Measurements from ENCODE around the gene ACOX2. TPM values are rescaled to one million over a fixed set of nuclear protein-coding genes. Genes with fewer than 3 reads are reported as not detected.
A peak's percentile ranks its signal among the peaks of the same experiment; 100 is the strongest.

The ACOX2 gene
- polyA plus RNA-seq, 3 donors, result 2.4 to 2.5 (median 2.4) TPM

GRCh38 chr3:58482917-58483636 is 53.9 kb downstream of the ACOX2 start:
- Histone ChIP-seq H4K20me1 (ENCODE audit: insufficient read depth, low read length) (no peaks in the 10 kb centered on the region), H3K27me3 (ENCODE audit: control insufficient read depth in 2 of 2, insufficient read depth in 2 of 2, low read length in 2 of 2) (no peaks in the 10 kb centered on the region), H3K36me3 (replicated peaks in 1 of 2; ENCODE audit: control insufficient read depth in 1 of 2, insufficient read depth in 2 of 2, low read length in 2 of 2) (no peaks in the 10 kb centered on the region), H3K4me2 (replicated peaks; ENCODE audit: extremely low read depth, low read length, poor library complexity, severe bottlenecking) (peak overlapping the region; percentile 34), H3K79me2 (ENCODE audit: insufficient read depth, low read length) (peaks cover 70% of the 10 kb centered on the region), H3K9me3 (replicated peaks in 1 of 2; ENCODE audit: control insufficient read depth in 1 of 2, insufficient read depth in 1 of 2, low read length in 2 of 2) (no peaks in the 10 kb centered on the region), H3K9ac (ENCODE audit: insufficient read depth, low read length, poor library complexity, severe bottlenecking) (no peak overlapping the region), H3K4me1 (ENCODE audit: control insufficient read depth in 1 of 2, insufficient read depth in 2 of 2, low read length in 2 of 2) (peaks cover 89 to 98% of the 10 kb centered on the region in 2 donors), H3K27ac (ENCODE audit: low read depth in 1 of 2, low read length in 2 of 2) (peak overlapping the region; percentile 39 to 91), H2AFZ (ENCODE audit: insufficient read depth, low read depth, low read length, poor library complexity, severe bottlenecking) (no peak overlapping the region), H3K4me3 (replicated peaks in 1 of 3; ENCODE audit: low read depth in 2 of 3, low read length in 3 of 3) (peak overlapping the region in 1 of 3 experiments; percentile 4)
- WGBS (ENCODE audit: insufficient coverage), result 46% methylated on average over 2 of the region's 8 CpGs
- Mint-ChIP-seq H3K4me1 (peaks cover 89% of the 10 kb centered on the region), H3K4me3 (no peak overlapping the region), H3K27me3 (ENCODE audit: low read depth in 3 of 3) (peaks cover 0 to 2% (median 1%) of the 10 kb centered on the region in 3 donors), H3K27ac (peak overlapping the region; percentile 91 to 97 (median 96)), H3K9me3 (peaks cover 0 to 6% (median 1%) of the 10 kb centered on the region in 7 donors), H3K36me3 (peaks cover 7 to 10% of the 10 kb centered on the region in 2 donors)
- intact Hi-C loops (cut with micrococcal nuclease), result loop anchor here in 1 of 2 donors (1.0 kb wide), 1 partner anchor 10 kb away; no protein-coding TSS in a partner anchor
- peak; percentile 46 to 63 (median 61) for DNase-seq
- TF ChIP-seq CTCF (IDR thresholded peaks at IDR 0.05), result no peak

- H3K9me3 Mint-ChIP-seq, result peaks cover 0 to 6% (median 0%) of the 10 kb centered on the region in 7 donors
Observed at GRCh38 chr3:58480309-58480708, 56.7 kb downstream of the ACOX2 start.

More at GRCh38 chr3:58480309-58480708, 56.7 kb downstream of the ACOX2 start:
- intact Hi-C loops (cut with micrococcal nuclease), result no loop called here
- no peak for TF ChIP-seq CTCF (IDR thresholded peaks at IDR 0.05)
- no peak overlapping the region for H3K4me3 ChIP-seq (replicated peaks in 1 of 3; ENCODE audit: low read depth in 2 of 3, low read length in 3 of 3)
- H3K9ac ChIP-seq (ENCODE audit: insufficient read depth, low read length, poor library complexity, severe bottlenecking), result no peak overlapping the region
- H3K4me1 Mint-ChIP-seq, result peaks cover 80% of the 10 kb centered on the region
- no peak overlapping the region for H3K4me2 ChIP-seq (replicated peaks; ENCODE audit: extremely low read depth, low read length, poor library complexity, severe bottlenecking)
- H4K20me1 ChIP-seq (ENCODE audit: insufficient read depth, low read length), result no peaks in the 10 kb centered on the region
- peaks cover 89 to 98% of the 10 kb centered on the region in 2 donors for H3K4me1 ChIP-seq (ENCODE audit: control insufficient read depth in 1 of 2, insufficient read depth in 2 of 2, low read length in 2 of 2)
- H3K36me3 Mint-ChIP-seq, result peaks cover 6 to 10% of the 10 kb centered on the region in 2 donors
- H3K27ac ChIP-seq (ENCODE audit: low read depth in 1 of 2, low read length in 2 of 2), result peak overlapping the region; percentile 14 to 77
- no peak overlapping the region for H2AFZ ChIP-seq (ENCODE audit: insufficient read depth, low read depth, low read length, poor library complexity, severe bottlenecking)
- H3K27ac Mint-ChIP-seq, result peak overlapping the region in 6 of 7 donors; percentile 54 to 95 (median 82)
- H3K27me3 Mint-ChIP-seq (ENCODE audit: low read depth in 3 of 3), result peaks cover 0 to 4% (median 2%) of the 10 kb centered on the region in 3 donors
- 100% methylated on average over 1 of the region's 2 CpGs for whole genome bisulfite sequencing (ENCODE audit: insufficient coverage)
- no peaks in the 10 kb centered on the region for H3K27me3 ChIP-seq (ENCODE audit: control insufficient read depth in 2 of 2, insufficient read depth in 2 of 2, low read length in 2 of 2)
- H3K36me3 ChIP-seq (replicated peaks in 1 of 2; ENCODE audit: control insufficient read depth in 1 of 2, insufficient read depth in 2 of 2, low read length in 2 of 2), result no peaks in the 10 kb centered on the region
- H3K4me3 Mint-ChIP-seq, result no peak overlapping the region
- DNase-seq, result no peak
- H3K79me2 ChIP-seq (ENCODE audit: insufficient read depth, low read length), result peaks cover 78% of the 10 kb centered on the region
- no peaks in the 10 kb centered on the region for H3K9me3 ChIP-seq (replicated peaks in 1 of 2; ENCODE audit: control insufficient read depth in 1 of 2, insufficient read depth in 1 of 2, low read length in 2 of 2)
